GM21529 (cell line): ENCODE measurements around the gene AXDND1.
A peak's percentile ranks its signal among the peaks of the same experiment; 100 is the strongest.
"Not testable (repeated sequence)": the region's sequence is repeated elsewhere in the genome, so short reads cannot be mapped to it uniquely, and the experiment has no call there.

Source experiments
- ATAC-seq: cut with Tn5 transposase; IDR thresholded peaks from one replicate; pipeline ENCODE4 v1.9.1; 2021; ENCODE audit not compliant: unreplicated experiment

AXDND1 gene

DNA sequence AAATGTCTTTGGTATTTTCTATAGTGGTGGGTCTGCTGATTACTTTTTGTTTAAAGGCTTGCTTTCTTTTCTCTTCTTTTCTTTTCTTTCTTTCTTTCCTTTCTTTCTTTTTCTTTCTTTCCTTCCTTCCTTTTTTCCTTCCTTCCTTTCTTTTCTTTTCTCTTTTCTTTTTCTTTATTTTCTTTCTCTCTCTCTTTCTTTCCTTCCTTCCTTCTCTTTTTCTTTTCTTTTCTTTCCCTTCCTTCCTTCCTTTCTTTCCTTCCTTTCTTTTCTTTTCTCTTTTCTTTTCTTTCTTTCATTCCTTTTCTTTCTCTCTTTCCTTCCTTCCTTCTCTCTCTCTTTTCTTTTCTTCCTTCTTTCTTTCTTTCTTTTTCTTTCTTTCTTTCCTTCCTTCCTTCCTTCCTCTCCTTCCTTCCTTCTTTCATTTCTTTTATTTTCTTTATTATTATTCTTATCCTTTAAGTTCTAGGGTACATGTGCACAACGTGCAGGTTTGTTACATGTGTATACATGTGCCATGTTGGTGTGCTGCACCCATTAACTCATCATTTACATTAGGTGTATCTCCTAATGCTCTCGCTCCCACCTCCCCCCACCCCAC lies 93.9 kb downstream of the AXDND1 start:
- not testable (repeated sequence) for ATAC-seq

DNA sequence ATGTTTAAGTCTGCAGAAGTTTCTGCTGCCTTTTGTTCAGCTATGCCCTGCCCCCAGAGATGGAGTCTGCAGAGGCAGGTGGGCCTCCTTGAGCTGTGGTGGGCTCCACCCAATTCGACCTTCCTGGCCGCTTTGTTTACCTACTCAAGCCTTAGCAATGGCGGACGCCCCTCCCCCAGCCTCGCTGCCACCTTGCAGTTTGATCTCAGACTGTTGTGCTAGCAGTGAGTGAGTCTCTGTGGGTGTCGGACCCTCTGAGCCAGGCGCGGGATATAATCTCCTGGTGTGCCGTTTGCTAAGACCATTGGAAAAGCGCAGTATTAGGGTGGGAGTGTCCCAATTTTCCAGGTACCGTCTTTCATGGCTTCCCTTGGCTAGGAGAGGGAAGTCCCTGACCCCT lies 99.9 kb downstream of the AXDND1 start:
- not testable (repeated sequence) for ATAC-seq

DNA sequence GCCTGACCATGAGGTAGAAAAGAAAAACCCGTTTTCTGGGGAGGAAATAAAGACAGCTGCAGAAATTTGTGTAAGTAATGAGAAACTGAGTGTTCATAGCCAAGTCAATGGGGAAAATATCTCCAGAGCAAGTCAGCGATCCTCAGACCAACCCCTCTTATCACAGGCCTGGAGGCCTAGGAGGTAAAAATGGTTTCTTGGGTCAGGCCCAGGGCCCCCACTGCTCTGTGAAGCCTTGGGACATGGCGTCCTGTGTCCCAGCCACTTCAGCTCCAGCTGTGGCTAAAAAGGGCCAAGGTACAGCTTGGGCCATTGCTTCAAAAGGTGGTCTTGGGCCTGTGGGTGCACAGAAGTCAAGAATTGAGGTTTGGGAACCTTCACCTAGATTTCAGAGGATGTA lies 108.9 kb downstream of the AXDND1 start:
- no peak for ATAC-seq

- ATAC-seq, result no peak
Observed at GRCh38 chr1:179476484-179476883, 110.7 kb downstream of the AXDND1 start.

DNA sequence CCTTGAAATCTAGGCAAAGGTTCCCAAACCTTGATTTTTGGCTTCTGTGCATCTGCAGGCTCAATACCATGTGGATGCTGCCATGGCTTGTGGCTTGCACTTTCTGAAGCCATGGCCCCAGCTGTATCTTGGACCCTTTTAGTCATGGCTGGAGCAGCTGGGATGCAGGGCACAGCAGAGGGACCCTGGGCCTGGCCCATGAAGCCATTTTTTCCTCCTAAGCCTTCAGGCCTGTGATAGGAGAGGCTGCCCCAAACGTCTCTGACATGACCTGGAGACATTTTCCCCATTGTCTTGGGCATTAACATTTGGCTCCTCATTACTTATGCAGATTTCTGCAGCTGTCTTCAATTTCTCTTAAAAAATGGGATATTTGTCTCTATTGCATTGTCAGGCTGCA lies 112.6 kb downstream of the AXDND1 start:
- ATAC-seq, result no peak

GRCh38 chr1:179490611-179491010 lies 124.8 kb downstream of the AXDND1 start:
- ATAC-seq, result no peak

- ATAC-seq, result no peak
Observed at GRCh38 chr1:179493323-179493722, 127.6 kb downstream of the AXDND1 start.

DNA sequence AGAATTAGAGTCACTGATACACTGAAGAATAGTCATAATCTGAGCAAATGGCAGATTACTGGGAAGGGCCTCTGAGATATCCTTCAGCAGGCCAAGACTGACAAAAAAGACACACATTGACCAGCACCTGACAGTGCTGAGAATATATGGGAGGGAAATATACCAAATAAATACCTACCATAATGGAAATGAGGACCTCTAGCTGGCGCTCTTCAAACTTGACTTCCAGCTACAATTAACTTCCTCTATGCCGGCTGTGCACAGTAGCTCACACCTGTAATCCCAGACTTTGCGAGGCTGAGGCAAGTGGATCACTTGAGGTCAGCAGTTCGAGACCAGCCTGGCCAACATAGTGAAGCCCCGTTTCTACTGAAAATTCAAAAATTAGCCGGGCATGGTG lies 140.4 kb downstream of the AXDND1 start:
- no peak for ATAC-seq

GRCh38 chr1:179509384-179509783 lies 143.6 kb downstream of the AXDND1 start:
- ATAC-seq, result no peak

GRCh38 chr1:179510038-179510437 lies 144.3 kb downstream of the AXDND1 start:
- ATAC-seq, result no peak

DNA sequence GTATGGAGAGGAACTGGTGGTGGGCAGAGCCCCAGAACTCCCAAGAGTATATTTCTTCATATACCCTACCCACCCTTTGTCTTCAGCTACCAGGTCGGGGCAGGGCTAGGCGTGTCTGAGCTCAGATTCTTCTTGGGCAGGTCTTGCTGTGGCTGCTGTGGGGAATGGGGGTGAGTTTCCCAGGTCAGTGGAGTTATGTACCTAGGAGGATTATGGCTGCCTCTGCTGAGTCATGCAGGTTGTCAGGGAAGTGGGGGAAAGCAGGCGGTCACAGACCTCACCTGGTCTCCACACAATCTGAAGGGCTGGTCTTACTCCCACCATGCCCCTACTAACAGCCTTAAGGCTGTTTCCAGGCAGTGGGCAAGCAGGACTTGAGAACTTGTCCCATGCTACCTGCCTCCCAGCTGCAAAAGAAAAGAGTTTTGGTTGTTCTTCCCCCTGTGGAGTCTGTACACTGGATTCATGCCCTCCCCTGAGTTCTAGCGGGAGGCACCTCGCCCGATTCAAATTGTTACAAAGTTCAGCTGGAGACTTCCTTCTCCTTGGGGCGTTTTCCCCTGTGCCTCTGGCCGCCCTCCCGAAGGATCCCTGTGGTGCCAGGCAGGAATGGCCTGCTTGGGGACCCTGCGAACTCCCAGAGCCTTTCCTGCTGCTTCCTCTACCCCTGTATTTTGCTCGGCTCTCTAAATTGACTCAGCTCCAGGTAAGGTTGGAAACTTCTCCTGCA lies 151.4 kb downstream of the AXDND1 start:
- no peak for ATAC-seq

DNA sequence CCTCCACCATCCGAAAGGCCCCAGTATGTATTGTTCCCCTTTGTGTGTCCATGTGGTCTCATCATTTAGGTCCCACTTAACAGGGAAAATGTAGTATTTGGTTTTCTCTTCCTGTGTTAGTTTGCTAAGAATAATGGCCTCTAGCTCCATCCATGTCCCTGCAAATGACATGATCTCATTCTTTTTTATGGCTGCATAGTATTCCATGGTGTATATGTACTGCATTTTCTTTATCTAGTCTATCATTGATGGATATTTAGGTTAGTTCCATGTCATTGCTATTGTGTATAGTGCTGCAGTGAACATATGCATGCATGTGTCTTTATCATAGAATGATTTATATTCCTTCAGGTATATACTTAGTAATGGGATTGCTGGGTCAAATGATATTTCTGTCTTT lies 152.8 kb downstream of the AXDND1 start:
- not testable (repeated sequence) for ATAC-seq

DNA sequence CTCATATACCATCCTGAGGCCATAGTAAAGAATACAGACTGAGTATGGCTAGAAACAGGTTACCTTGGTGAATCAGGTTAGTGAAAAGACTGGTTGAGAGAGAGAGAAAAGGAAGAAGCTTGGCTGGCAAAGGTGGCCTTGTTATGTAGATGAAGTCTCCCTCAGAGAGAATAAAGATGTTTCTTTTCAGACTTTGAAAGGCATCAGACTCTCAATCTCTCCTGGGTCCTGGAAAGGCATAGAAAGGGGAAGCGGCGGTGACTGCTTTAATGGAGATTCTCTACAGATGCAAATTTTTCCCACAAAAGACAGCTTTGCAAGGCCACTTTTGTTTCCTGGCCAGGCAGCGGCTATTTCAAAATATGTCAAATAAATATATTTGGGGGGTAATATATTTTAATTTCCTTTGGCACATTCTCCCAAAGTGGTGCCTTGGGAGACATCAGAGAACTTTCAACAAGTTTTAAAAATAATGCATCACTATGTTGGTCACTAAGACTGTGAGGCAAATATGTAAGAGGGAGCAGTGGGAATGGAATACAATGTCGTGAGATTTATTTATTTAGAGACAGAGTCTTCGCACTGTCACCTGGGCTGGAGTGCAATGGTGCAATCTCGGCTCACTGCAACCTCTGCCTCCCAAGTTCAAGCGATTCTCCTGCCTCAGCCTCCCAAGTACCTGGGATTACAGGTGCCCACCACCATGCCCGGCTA lies 163.9 kb downstream of the AXDND1 start:
- ATAC-seq, result no peak

DNA sequence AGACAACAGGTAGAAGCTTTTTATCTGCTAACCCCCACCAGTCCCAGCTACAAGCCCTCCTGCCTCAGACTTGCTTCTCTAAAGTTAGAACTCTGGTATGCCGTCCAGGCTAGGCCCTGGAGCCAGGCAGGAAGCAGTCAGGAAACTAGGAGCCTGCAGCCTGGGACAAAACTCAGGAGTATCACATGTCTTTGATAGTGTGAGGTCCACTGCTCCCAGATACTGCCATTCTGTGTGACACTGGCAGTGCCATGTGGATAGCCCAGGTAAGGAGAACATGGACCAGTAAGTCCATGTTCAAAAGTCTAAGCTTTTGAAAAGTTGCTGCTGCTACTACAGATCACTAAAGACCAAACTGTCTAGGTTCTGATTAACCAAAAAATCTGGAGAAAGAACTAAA lies 164.6 kb downstream of the AXDND1 start:
- no peak for ATAC-seq

- no peak for ATAC-seq
Observed at GRCh38 chr1:179541774-179542173, 176.0 kb downstream of the AXDND1 start.

DNA sequence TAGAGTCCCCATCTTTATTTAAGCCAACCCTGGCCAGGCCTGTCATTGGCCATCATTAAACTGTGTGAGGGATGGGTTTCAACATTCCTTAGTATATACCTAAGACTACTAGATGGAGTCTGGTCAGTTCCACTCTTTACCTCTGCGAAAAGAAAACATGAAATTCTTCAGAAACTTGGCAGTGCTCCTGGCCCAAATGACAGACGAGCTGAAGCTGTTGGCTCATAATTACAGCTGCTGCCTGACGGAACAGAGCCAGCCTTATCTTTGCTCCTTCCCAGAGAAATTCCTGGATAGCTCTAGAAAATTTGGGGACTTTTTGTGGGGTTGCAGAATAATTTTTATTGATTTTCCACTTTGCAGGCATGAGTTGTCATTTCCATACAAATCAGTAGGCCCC lies 179.6 kb downstream of the AXDND1 start:
- ATAC-seq, result no peak

DNA sequence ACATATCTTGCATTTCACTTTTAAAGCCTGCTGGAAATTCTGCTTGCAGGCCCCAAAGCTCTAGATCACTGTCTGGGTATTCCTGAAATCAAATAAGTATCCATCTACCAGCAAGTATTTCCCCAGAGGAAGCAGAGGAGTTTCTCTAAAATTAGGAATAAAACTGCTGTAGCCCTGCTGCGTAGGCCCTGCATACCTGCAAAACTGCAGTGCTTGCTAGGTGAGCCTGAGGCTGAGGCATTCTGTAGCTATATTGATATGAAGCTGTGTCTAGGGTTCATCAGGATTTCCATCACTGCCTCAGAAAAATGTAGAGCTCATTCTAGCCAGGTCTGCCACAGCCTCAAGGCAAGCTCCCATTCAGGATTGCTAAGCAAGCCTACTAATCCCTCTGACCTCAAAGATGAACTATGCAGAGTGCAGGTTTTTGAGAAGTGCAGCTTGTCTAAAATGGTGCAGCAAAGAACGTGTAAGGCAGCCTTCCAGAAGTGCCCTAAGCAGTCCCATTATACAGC lies 181.3 kb downstream of the AXDND1 start:
- ATAC-seq, result no peak

- ATAC-seq, result no peak
Observed at GRCh38 chr1:179548666-179549367, 183.0 kb downstream of the AXDND1 start.

GRCh38 chr1:179549368-179549700 lies 183.6 kb downstream of the AXDND1 start:
- ATAC-seq, result no peak

GRCh38 chr1:179550746-179551682 lies 185.2 kb downstream of the AXDND1 start:
- peak; percentile 84 for ATAC-seq
